ENCODE measurements around the gene TOP2A. TPM values are rescaled to one million over a fixed set of nuclear protein-coding genes. Genes with fewer than 3 reads are reported as not detected.

Gene TOP2A
- total RNA-seq, 1 donor from 2014 or later: 41.9 TPM

DNA sequence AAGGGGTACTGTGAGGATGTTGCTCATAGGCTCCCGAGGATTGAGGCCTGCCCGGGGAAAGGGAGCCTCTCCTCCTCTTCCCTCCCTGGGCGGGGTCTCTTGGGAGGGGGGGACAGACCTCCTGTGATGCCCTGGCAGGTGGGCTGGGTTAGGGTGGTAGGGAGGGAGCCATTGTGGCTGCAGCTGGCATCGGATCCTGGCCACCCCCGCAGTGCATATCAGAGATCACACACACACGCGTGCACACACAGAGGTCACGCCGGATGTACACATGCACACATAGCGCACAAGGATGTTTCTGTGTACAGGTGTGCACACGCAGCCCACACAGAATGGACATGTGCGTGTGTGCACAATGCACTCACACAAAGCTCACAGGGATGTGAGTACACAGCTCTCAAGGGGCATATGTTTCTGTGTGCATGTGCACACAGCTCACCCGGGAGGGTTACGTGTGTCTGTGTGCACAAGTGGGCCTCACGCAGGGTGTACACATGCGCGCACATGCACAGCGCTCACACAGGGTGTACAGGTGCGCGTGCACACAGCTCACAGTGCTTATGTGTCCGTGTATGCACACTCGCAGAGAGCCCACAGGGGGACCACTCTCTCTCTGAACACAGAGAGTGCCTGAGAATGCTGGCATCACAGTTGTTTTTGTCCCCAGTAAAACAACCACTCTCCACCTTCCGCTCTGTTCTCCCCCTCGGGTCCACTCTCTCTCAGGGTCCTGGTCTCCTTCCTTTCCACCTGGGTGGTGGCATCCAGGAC, 55.6 kb downstream of the TOP2A start:
- Mint-ChIP-seq H3K27me3 (ENCODE audit: unreplicated experiment) (no peaks in the 10 kb centered on the region), H3K36me3 (ENCODE audit: unreplicated experiment) (no peaks in the 10 kb centered on the region), H3K4me1 (ENCODE audit: unreplicated experiment) (peaks cover 21% of the 10 kb centered on the region), H3K27ac (ENCODE audit: unreplicated experiment) (no peak overlapping the region), H3K9me3 (ENCODE audit: unreplicated experiment) (no peaks in the 10 kb centered on the region), H3K4me3 (ENCODE audit: unreplicated experiment) (peak overlapping the region; percentile 70)
- TF ChIP-seq, protein P1, sequence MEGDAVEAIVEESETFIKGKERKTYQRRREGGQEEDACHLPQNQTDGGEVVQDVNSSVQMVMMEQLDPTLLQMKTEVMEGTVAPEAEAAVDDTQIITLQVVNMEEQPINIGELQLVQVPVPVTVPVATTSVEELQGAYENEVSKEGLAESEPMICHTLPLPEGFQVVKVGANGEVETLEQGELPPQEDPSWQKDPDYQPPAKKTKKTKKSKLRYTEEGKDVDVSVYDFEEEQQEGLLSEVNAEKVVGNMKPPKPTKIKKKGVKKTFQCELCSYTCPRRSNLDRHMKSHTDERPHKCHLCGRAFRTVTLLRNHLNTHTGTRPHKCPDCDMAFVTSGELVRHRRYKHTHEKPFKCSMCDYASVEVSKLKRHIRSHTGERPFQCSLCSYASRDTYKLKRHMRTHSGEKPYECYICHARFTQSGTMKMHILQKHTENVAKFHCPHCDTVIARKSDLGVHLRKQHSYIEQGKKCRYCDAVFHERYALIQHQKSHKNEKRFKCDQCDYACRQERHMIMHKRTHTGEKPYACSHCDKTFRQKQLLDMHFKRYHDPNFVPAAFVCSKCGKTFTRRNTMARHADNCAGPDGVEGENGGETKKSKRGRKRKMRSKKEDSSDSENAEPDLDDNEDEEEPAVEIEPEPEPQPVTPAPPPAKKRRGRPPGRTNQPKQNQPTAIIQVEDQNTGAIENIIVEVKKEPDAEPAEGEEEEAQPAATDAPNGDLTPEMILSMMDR (IDR thresholded peaks at IDR 0.05): no peak
- DNase-seq (ENCODE audit: extremely low spot score, unreplicated experiment): no peak

DNA sequence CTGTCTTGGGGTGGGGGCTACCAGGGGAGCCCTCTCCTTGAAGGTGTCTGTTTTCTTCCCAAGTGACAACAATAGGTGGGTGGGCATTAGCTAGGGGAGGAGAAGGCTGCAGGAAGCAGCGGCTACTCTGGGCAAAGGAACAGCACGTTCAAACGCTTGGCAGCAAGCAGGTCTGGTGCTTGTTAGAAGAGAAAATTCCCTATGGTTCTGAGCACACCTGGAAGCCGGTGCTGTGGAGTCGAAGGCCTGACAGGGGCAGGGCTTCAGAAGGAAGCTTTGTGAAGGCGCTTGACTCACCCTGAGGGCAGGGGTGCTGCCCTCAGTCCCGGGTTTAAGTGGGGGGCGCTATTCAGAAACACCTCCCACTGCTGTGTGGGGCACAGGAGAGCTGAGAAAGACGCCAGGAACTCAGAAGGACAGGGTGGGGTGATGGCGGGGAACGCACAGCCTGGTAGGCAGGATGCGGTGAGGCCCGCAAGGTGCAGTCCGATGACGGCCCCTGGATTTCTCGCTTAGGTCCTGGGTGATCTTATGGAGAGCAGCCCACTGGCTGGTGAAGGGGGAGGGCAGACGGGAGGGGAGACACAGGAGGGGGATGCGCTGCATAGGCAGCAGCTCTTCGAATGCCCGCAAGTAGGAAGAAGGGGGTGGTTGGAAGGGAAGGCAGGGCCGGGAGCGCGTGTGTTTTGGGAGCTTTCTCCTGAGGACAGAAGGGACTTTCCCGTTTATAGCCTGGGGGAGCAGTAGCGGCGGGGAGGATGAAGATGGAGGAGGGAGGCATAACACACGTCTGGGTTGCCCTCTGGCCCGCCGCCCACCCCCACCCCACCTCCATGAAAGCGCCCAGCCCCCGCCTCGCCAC, 56.4 kb downstream of the TOP2A start:
- DNase-seq (ENCODE audit: extremely low spot score, unreplicated experiment): no peak
- Mint-ChIP-seq H3K27me3 (ENCODE audit: unreplicated experiment) (no peaks in the 10 kb centered on the region), H3K9me3 (ENCODE audit: unreplicated experiment) (no peaks in the 10 kb centered on the region), H3K27ac (ENCODE audit: unreplicated experiment) (no peak overlapping the region), H3K4me1 (ENCODE audit: unreplicated experiment) (peaks cover 21% of the 10 kb centered on the region), H3K36me3 (ENCODE audit: unreplicated experiment) (peaks cover 2% of the 10 kb centered on the region), H3K4me3 (ENCODE audit: unreplicated experiment) (no peak overlapping the region)
- TF ChIP-seq, protein P1 (IDR thresholded peaks at IDR 0.05): no peak

DNA sequence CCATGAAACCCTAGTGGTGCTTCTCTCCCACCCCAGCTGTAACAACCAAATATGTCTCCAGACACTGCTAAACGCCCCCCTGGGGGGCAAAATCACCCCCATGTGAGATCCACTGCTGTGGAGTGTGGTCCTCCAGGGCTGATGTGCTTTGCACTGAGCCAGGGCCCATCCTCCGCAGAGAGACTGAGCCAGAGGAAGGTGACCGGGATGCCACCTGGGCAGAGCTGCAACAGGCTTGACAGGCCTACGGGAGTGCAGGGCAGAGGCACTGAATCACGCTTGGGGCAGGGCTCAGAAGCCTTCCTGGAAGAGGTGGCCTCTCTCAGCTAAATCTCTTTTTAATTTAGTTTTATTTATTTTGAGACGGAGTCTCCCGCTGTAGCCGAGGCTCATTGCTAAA, 57.6 kb downstream of the TOP2A start:
- H3K27ac Mint-ChIP-seq (ENCODE audit: unreplicated experiment): no peak overlapping the region
- no peaks in the 10 kb centered on the region for H3K27me3 Mint-ChIP-seq (ENCODE audit: unreplicated experiment)
- TF ChIP-seq, protein P1 (IDR thresholded peaks at IDR 0.05): no peak
- DNase-seq (ENCODE audit: extremely low spot score, unreplicated experiment): no peak
- peaks cover 21% of the 10 kb centered on the region for H3K4me1 Mint-ChIP-seq (ENCODE audit: unreplicated experiment)
- peaks cover 5% of the 10 kb centered on the region for H3K36me3 Mint-ChIP-seq (ENCODE audit: unreplicated experiment)
- no peaks in the 10 kb centered on the region for H3K9me3 Mint-ChIP-seq (ENCODE audit: unreplicated experiment)
- H3K4me3 Mint-ChIP-seq (ENCODE audit: unreplicated experiment): no peak overlapping the region

DNA sequence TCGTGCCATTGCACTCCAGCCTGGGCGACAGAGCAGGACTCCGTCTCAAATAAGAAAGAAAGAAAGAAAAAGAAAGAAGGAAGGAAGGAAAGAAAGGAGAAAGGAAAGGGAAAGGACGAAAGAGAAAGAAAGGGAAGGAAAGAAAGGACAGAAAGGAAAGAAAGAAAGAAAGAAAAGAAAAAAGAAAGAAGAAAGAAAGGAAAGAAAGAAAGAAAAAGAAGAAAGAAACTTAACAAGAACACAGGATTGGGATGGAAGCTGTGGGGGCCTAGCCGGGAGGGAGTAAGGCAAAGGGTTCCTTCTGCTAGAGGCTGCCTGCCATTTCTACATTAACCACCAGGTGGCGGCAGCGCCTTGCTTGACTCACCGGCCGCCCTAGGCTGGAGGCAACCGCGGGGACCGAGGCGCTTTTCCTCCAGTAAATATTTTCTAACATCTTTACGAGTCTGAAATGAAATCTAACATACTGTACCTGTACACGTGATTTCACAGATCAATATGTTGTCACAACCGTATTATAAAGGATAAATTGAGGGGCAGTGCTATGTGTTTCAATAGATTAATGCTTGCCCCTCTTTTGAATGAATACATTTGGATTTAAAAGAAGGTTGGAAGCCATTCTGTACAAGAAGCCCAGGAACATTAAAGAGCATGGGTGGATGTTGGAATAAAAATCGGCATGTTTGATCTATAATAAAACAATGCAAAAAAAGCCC, 59.2 kb downstream of the TOP2A start:
- TF ChIP-seq, protein P1 (IDR thresholded peaks at IDR 0.05): peak; percentile 97
- Mint-ChIP-seq H3K4me1 (ENCODE audit: unreplicated experiment) (peaks cover 18% of the 10 kb centered on the region), H3K36me3 (ENCODE audit: unreplicated experiment) (peaks cover 9% of the 10 kb centered on the region), H3K4me3 (ENCODE audit: unreplicated experiment) (peak overlapping the region; percentile 6), H3K9me3 (ENCODE audit: unreplicated experiment) (no peaks in the 10 kb centered on the region), H3K27me3 (ENCODE audit: unreplicated experiment) (no peaks in the 10 kb centered on the region), H3K27ac (ENCODE audit: unreplicated experiment) (peak overlapping the region; percentile 84)
- peak; percentile 96 for DNase-seq (ENCODE audit: extremely low spot score, unreplicated experiment)
